AG09309 (cell line): Measurements from ENCODE around the gene EPHA6.

Experiments used
- DNase-seq: peaks from one replicate; pipeline ENCODE4 v3.0.0-alpha.2; 2010; ENCODE audit warnings: low read depth
- H3K4me3 ChIP-seq: 2 replicates; pipeline ENCODE4 v1.5.1; 2011; ENCODE audit warnings: mild to moderate bottlenecking, low read depth, low read length, moderate library complexity; ENCODE audit not compliant: control insufficient read depth
- CTCF ChIP-seq: IDR thresholded peaks from 2 replicates; pipeline ENCODE4 v1.5.1; 2011; ENCODE audit warnings: mild to moderate bottlenecking, low read depth, low read length, inconsistent platforms; ENCODE audit not compliant: insufficient read depth, control insufficient read depth; ENCODE audit errors: missing control alignments

EPHA6 gene

DNA sequence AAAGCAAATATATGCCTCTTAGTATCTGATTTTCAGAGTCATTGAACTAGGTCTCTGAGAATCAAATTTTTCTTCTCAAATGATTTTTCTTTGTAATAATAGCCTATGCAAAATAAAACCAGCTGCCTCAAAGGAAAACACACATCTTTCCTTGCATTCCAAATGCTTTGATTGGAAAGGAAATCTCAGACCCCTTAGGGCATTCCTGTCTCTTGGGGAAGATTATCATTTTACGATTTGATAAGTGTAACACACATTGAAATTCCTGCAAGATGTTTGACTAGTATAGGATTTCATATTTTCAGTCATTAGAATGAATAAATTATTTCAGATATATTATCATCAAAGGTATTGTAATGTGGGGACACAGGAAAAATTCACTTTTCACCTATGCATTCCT is 244.8 kb downstream of the EPHA6 start:
- no peak overlapping the region for H3K4me3 ChIP-seq
- TF ChIP-seq CTCF = no peak
- DNase-seq = no peak

DNA sequence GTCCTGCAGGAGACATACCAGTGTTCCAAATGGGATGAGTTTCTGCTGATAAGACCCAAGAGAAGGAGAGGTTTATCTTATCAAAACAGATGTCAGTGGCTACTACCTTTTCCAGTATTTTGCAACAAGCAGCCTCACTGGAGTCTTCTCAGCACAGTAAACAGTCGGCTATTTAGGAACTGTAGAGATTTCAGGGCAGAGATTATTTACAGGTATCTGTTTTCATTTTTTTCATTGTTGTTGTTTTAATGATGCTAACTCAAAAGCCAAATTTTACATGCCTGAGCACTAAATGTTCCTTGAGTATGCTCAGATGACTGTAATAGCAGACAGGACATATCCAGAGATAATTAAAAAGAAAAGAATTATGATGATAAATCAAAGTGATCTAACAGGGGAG is 252.1 kb downstream of the EPHA6 start:
- DNase-seq = no peak
- TF ChIP-seq CTCF = no peak

GRCh38 chr3:97070302-97070701 is 255.9 kb downstream of the EPHA6 start:
- no peak for DNase-seq
- no peak for TF ChIP-seq CTCF
- H3K4me3 ChIP-seq = no peak overlapping the region

More for the DNA sequence above, 252.1 kb downstream of the EPHA6 start:
- H3K4me3 ChIP-seq = no peak overlapping the region

- no peak for DNase-seq
- no peak for TF ChIP-seq CTCF
- H3K4me3 ChIP-seq = no peak overlapping the region
Observed at GRCh38 chr3:97074546-97074945, 260.2 kb downstream of the EPHA6 start.

GRCh38 chr3:97076673-97077072 is 262.3 kb downstream of the EPHA6 start:
- no peak for TF ChIP-seq CTCF
- no peak overlapping the region for H3K4me3 ChIP-seq

DNA sequence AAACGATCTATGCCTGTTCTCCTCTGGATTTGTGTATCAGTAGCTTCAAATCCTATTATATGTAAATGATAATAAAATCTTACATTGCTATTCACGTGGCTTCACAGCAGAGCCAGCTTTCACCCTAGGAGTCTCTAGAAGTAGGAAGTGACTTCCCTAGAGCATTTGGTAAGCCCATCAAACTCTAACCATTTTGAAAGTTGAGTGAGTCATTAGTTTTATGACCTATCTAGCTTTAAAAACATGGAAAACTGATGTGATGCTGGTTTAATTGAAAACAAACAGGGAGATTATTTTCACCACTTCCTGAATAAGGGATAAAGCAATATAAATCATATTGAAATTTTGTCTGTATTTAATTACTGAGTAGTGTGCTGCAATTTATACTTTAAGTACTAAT is 275.2 kb downstream of the EPHA6 start:
- DNase-seq = no peak
- no peak overlapping the region for H3K4me3 ChIP-seq
- TF ChIP-seq CTCF = no peak

More at GRCh38 chr3:97076673-97077072, 262.3 kb downstream of the EPHA6 start:
- DNase-seq = no peak

DNA sequence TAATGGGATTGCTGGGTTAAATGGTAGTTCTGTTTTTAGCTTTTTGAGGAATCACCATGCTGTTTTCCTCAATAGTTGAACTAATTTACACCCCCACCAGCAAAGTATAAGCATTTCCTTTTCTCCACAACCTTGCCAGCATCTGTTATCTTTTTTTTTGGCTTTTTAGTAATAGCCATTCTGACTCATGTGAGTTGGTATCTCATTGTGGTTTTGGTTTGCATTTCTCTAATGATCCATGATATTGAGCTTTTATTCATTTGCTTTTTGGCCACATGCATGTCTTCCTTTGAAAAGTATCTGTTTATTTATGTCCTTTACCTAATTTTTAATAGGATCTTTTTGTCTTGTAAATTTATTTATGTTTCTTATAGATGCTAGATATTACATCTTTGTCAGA is 288.2 kb downstream of the EPHA6 start:
- DNase-seq = no peak
- no peak for TF ChIP-seq CTCF
- H3K4me3 ChIP-seq = no peak overlapping the region
